Measurements from ENCODE around the gene KCNK1.

KCNK1 gene

GRCh38 chr1:233587196-233587595, 26.7 kb upstream of the KCNK1 start:
- H3K9me3 ChIP-seq (ENCODE audit: control insufficient read depth, low read length): no peaks in the 10 kb centered on the region
- no peak overlapping the region for H3K4me3 ChIP-seq (ENCODE audit: low read length)
- no peak overlapping the region for H3K9ac ChIP-seq (ENCODE audit: low read length)
- no peaks in the 10 kb centered on the region for H3K27me3 ChIP-seq (ENCODE audit: control insufficient read depth, insufficient read depth, low read length)
- no peaks in the 10 kb centered on the region for H3K4me1 ChIP-seq (ENCODE audit: control insufficient read depth, insufficient read depth, low read length)
- no peaks in the 10 kb centered on the region for H3K36me3 ChIP-seq (ENCODE audit: control insufficient read depth, insufficient read depth, low read length)

DNA sequence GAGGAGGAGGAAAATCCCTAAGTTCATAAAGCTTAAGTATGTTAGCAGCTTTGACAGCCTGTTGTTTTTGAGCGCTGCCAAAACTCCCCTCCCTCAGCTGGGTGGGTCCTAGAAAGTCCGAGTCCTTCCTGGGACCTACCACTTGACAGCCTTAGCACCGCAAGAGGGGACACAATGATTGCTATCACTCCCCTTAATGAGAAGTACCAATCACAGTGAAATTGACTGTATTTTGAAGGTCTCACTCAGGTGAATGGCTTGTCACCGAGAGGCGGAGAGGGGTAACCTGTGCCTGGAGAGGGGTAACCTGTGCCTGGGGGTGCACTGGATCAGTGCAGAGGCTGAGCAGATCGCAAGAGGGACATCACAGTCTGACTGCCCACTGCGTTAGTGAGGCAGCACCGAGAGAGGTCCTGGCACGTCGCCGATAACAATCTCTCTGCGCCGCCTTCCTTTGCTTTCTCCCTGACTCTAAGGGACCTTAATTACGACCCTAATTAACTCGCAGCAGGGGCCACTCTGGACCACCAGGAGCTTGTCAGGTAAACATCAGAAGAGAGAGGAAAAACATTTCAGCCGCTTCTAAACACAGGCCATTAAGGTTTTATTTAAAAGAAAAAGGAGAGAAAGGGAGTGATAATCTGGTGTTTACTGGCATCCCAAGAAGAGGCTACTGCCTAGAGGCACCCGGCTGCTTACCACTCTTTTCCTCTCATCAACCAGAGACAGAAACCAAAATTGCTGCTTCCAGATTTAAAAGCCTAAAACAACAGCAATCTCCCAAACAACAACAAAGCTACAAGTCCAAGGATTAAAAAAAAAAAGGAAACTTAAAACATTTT, 25.7 kb upstream of the KCNK1 start:
- no peaks in the 10 kb centered on the region for H3K4me1 ChIP-seq (ENCODE audit: control insufficient read depth, insufficient read depth, low read length)
- H3K4me3 ChIP-seq (ENCODE audit: low read length): no peak overlapping the region
- no peak overlapping the region for H3K9ac ChIP-seq (ENCODE audit: low read length)
- H3K9me3 ChIP-seq (ENCODE audit: control insufficient read depth, low read length): no peaks in the 10 kb centered on the region
- no peaks in the 10 kb centered on the region for H3K36me3 ChIP-seq (ENCODE audit: control insufficient read depth, insufficient read depth, low read length)
- H3K27me3 ChIP-seq (ENCODE audit: control insufficient read depth, insufficient read depth, low read length): no peaks in the 10 kb centered on the region

DNA sequence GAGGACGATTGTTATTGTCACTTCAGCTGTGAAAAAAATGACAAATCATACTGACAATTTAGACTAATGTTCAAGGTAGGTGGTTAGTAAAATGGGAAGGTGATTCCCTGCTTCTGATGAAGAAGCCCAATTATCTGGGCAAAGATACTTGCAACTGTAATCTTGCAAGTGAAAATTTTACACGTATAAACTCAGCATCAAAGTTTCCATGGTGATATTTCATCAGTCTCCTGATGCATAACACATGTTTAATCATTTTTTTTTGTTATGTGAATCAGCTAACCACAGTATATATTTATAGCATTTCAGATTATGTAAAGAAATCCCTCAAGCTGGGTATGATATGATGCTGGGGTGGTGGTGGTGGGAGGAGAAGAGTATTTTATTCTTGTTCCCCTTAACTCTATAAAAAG, 16.4 kb upstream of the KCNK1 start:
- Histone ChIP-seq H3K4me3 (ENCODE audit: low read length) (no peak overlapping the region), H3K9ac (ENCODE audit: low read length) (no peak overlapping the region), H3K4me1 (ENCODE audit: control insufficient read depth, insufficient read depth, low read length) (no peaks in the 10 kb centered on the region), H3K27me3 (ENCODE audit: control insufficient read depth, insufficient read depth, low read length) (no peaks in the 10 kb centered on the region), H3K9me3 (ENCODE audit: control insufficient read depth, low read length) (no peaks in the 10 kb centered on the region), H3K36me3 (ENCODE audit: control insufficient read depth, insufficient read depth, low read length) (no peaks in the 10 kb centered on the region)

DNA sequence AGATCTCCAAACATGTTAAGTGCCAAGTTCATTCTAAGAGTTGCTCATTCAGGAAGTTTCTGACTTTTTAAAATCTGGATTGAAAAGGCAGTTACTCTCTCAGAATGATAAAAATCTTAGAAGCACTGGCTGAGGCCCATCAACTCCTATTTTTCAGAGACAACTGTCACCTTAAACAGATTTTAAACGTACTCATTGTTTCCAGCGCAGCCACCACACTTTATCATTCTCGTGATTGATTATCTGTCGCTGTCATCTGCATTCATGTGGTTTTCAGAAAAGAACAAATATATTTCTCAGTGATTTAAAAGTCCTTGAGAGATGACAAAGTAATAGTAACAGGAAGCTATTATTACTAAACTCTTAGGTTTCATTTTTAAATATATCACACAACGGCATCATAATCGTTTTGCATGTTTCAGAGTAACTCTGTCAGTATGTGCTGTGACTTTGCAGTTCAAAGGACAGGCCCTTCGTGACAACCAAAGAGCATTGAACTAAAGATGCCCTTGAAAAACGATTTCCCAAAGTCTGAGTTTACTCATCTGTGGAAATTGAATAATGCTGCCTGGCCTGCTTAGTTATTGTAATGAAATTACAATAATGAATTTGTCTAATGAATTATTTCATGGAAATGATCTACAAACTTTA, 14.9 kb upstream of the KCNK1 start:
- no peak overlapping the region for H3K9ac ChIP-seq (ENCODE audit: low read length)

GRCh38 chr1:233599542-233600073, 14.3 kb upstream of the KCNK1 start:
- H3K9me3 ChIP-seq (ENCODE audit: control insufficient read depth, low read length): no peaks in the 10 kb centered on the region
- no peaks in the 10 kb centered on the region for H3K27me3 ChIP-seq (ENCODE audit: control insufficient read depth, insufficient read depth, low read length)
- H3K9ac ChIP-seq (ENCODE audit: low read length): no peak overlapping the region
- no peaks in the 10 kb centered on the region for H3K4me1 ChIP-seq (ENCODE audit: control insufficient read depth, insufficient read depth, low read length)
- H3K4me3 ChIP-seq (ENCODE audit: low read length): no peak overlapping the region
- no peaks in the 10 kb centered on the region for H3K36me3 ChIP-seq (ENCODE audit: control insufficient read depth, insufficient read depth, low read length)

More for the DNA sequence above, 14.9 kb upstream of the KCNK1 start:
- Histone ChIP-seq H3K9me3 (ENCODE audit: control insufficient read depth, low read length) (no peaks in the 10 kb centered on the region), H3K4me3 (ENCODE audit: low read length) (no peak overlapping the region), H3K27me3 (ENCODE audit: control insufficient read depth, insufficient read depth, low read length) (no peaks in the 10 kb centered on the region), H3K4me1 (ENCODE audit: control insufficient read depth, insufficient read depth, low read length) (no peaks in the 10 kb centered on the region), H3K36me3 (ENCODE audit: control insufficient read depth, insufficient read depth, low read length) (no peaks in the 10 kb centered on the region)

DNA sequence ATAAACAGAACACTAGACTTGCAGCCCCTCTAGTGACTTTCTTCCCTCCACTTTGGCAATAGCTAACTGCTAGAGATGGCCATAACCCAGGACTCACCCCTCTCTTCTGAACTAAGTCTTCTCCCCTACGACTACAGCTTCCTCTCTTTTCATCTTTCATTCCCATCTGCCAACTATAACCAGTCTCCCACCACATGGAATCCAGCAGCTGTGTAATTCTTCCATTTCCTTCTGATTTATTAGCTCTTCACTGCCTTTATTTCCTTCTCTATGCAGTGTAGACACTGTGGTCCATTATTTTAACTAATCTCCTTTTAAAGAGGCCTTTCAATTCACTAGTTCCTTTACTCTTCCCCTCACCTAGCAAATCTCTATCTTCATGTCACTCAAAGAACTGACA, 13.4 kb upstream of the KCNK1 start:
- Histone ChIP-seq H3K4me1 (ENCODE audit: control insufficient read depth, insufficient read depth, low read length) (no peaks in the 10 kb centered on the region), H3K36me3 (ENCODE audit: control insufficient read depth, insufficient read depth, low read length) (no peaks in the 10 kb centered on the region), H3K9me3 (ENCODE audit: control insufficient read depth, low read length) (no peaks in the 10 kb centered on the region), H3K4me3 (ENCODE audit: low read length) (no peak overlapping the region), H3K27me3 (ENCODE audit: control insufficient read depth, insufficient read depth, low read length) (no peaks in the 10 kb centered on the region), H3K9ac (ENCODE audit: low read length) (no peak overlapping the region)

- H3K27me3 ChIP-seq (ENCODE audit: control insufficient read depth, insufficient read depth, low read length): no peaks in the 10 kb centered on the region
- no peak overlapping the region for H3K4me3 ChIP-seq (ENCODE audit: low read length)
- H3K36me3 ChIP-seq (ENCODE audit: control insufficient read depth, insufficient read depth, low read length): no peaks in the 10 kb centered on the region
- peaks cover 8% of the 10 kb centered on the region for H3K4me1 ChIP-seq (ENCODE audit: control insufficient read depth, insufficient read depth, low read length)
- H3K9me3 ChIP-seq (ENCODE audit: control insufficient read depth, low read length): no peaks in the 10 kb centered on the region
- H3K9ac ChIP-seq (ENCODE audit: low read length): no peak overlapping the region
These were observed 10.4 kb upstream of the KCNK1 start for GRCh38 chr1:233603478-233603877.

DNA sequence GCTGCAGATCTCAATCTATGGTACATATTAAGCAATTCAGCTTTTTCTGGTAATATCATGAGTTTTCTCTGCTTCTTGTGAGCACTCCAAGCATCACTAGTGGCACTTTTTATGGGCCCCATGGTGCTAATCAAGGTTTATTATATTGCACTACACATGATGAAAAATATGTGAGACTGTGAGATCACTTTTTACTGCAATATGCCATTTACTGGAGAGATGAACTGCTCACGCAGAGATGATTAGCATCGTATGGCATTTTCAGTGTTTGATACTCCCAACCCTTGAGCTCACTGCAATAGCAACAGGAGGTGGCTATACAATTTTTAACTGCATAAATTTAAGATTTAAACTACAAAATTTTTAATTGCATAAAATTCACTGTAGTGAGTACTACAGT, 8.7 kb upstream of the KCNK1 start:
- H3K9ac ChIP-seq (ENCODE audit: low read length): no peak overlapping the region
- peaks cover 8% of the 10 kb centered on the region for H3K4me1 ChIP-seq (ENCODE audit: control insufficient read depth, insufficient read depth, low read length)
- H3K27me3 ChIP-seq (ENCODE audit: control insufficient read depth, insufficient read depth, low read length): no peaks in the 10 kb centered on the region
- H3K4me3 ChIP-seq (ENCODE audit: low read length): no peak overlapping the region
- no peaks in the 10 kb centered on the region for H3K9me3 ChIP-seq (ENCODE audit: control insufficient read depth, low read length)
- H3K36me3 ChIP-seq (ENCODE audit: control insufficient read depth, insufficient read depth, low read length): no peaks in the 10 kb centered on the region

DNA sequence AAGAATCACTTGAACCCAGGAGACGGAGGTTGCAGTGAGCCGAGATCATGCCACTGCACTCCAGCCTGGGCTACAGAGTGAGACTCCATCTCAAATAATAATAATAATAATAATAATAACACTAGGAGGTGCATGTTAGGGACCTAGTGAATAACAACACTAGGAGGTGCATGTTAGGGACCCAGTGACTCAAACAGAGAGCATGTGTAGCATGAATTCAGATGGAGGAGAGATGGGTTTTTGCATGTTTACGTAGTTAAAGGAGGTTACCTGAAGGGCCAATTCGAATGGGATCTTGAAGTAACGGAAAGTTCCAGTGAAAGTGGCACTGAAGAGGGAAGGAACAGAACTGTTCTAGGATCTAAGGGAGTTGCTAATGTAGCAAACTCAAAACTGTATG, 7.1 kb upstream of the KCNK1 start:
- H3K36me3 ChIP-seq (ENCODE audit: control insufficient read depth, insufficient read depth, low read length): no peaks in the 10 kb centered on the region
- H3K9me3 ChIP-seq (ENCODE audit: control insufficient read depth, low read length): no peaks in the 10 kb centered on the region
- no peaks in the 10 kb centered on the region for H3K27me3 ChIP-seq (ENCODE audit: control insufficient read depth, insufficient read depth, low read length)
- no peak overlapping the region for H3K9ac ChIP-seq (ENCODE audit: low read length)
- H3K4me1 ChIP-seq (ENCODE audit: control insufficient read depth, insufficient read depth, low read length): peaks cover 8% of the 10 kb centered on the region
- H3K4me3 ChIP-seq (ENCODE audit: low read length): no peak overlapping the region

DNA sequence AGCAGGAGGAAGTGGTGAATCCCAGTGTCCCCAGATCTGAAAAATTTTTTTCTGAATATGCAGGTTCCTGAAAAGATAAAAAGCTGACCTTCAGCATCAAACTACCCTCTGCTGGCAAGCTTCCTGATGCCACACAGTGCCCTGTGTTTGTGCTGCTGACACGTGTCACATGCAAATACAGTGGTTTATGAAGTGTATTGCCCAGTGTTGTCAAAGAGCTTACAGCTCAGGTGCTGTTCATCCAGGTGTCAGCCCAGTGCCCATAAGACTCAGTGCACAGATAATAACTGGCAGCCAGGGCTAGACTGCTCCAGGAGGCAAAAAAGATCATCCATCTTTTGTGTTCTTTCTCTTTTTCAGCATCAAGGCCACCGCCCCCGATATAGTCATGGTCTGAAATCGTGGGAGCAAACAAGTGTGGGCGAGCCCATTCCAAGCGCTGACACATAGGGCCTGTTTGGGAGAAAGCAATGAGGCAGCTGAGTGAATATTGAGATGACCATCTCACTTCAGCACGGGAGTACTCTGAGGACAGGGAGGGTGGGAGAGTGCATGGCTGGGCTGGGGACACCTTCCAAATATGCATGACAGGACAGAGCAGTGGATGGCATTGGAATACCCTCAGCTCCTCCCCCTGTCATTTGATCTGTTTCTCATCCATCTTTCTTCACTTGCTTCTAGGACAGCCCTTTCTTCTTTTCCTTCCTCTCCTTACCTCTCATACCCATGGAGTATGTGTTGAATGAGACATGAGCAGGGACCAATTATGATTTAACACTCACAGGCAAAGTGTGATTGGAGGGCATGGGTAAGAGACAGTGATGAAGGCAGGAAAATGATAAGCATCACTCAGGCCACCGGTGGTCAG, 6.4 kb upstream of the KCNK1 start:
- Histone ChIP-seq H3K4me1 (ENCODE audit: control insufficient read depth, insufficient read depth, low read length) (peaks cover 8% of the 10 kb centered on the region), H3K27me3 (ENCODE audit: control insufficient read depth, insufficient read depth, low read length) (no peaks in the 10 kb centered on the region), H3K9me3 (ENCODE audit: control insufficient read depth, low read length) (no peaks in the 10 kb centered on the region), H3K36me3 (ENCODE audit: control insufficient read depth, insufficient read depth, low read length) (no peaks in the 10 kb centered on the region), H3K4me3 (ENCODE audit: low read length) (no peak overlapping the region), H3K9ac (ENCODE audit: low read length) (no peak overlapping the region)

GRCh38 chr1:233608988-233609387, 4.9 kb upstream of the KCNK1 start:
- Histone ChIP-seq H3K4me1 (ENCODE audit: control insufficient read depth, insufficient read depth, low read length) (peaks cover 8% of the 10 kb centered on the region), H3K4me3 (ENCODE audit: low read length) (no peak overlapping the region), H3K9ac (ENCODE audit: low read length) (no peak overlapping the region)

GRCh38 chr1:233609926-233610325, 4.0 kb upstream of the KCNK1 start:
- Histone ChIP-seq H3K36me3 (ENCODE audit: control insufficient read depth, insufficient read depth, low read length) (no peaks in the 10 kb centered on the region), H3K4me1 (ENCODE audit: control insufficient read depth, insufficient read depth, low read length) (peaks cover 8% of the 10 kb centered on the region), H3K9me3 (ENCODE audit: control insufficient read depth, low read length) (no peaks in the 10 kb centered on the region), H3K27me3 (ENCODE audit: control insufficient read depth, insufficient read depth, low read length) (no peaks in the 10 kb centered on the region), H3K4me3 (ENCODE audit: low read length) (no peak overlapping the region), H3K9ac (ENCODE audit: low read length) (no peak overlapping the region)

More at GRCh38 chr1:233608988-233609387, 4.9 kb upstream of the KCNK1 start:
- Histone ChIP-seq H3K36me3 (ENCODE audit: control insufficient read depth, insufficient read depth, low read length) (no peaks in the 10 kb centered on the region), H3K27me3 (ENCODE audit: control insufficient read depth, insufficient read depth, low read length) (no peaks in the 10 kb centered on the region), H3K9me3 (ENCODE audit: control insufficient read depth, low read length) (no peaks in the 10 kb centered on the region)
